ENCODE data around the gene P2RY2. TPM values are rescaled to one million over a fixed set of nuclear protein-coding genes. Genes with fewer than 3 reads are reported as not detected.

The P2RY2 gene
- polyA plus RNA-seq, 1 experiment: not detected

DNA sequence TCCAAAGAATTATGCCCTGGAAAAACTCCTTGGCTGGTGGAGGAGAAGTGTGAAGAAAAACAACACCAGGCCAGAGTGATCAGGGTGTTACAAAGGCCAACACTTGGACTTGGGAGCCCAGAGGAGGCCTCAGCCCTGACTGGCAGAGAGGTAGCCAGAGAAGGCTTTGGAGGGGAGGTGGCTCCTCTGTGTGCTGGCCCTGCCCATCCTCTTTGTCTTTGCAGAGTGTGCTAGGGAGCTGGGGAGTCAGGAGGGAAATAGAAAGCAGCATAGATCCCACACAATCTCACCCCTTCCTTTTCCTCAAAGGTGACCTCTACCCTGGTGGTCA, 42.0 kb downstream of the P2RY2 start:
- no peaks in the 10 kb centered on the region for H3K9me3 ChIP-seq (ENCODE audit: control insufficient read depth, insufficient read depth, low read length)
- peaks cover 3% of the 10 kb centered on the region for H3K27me3 ChIP-seq (ENCODE audit: control insufficient read depth, insufficient read depth, low read length)
- DNase-seq (ENCODE audit: low read depth, low spot score): no peak
- CTCF ChIA-PET: interaction anchor here (1.8 kb wide), 1 partner anchor 91 kb away, joined by 5 read pairs; no protein-coding TSS in a partner anchor
- POLR2A ChIA-PET: no interaction called here
- H3K27ac ChIP-seq (ENCODE audit: low read depth, low read length): no peak overlapping the region
- TF ChIP-seq, protein P1, sequence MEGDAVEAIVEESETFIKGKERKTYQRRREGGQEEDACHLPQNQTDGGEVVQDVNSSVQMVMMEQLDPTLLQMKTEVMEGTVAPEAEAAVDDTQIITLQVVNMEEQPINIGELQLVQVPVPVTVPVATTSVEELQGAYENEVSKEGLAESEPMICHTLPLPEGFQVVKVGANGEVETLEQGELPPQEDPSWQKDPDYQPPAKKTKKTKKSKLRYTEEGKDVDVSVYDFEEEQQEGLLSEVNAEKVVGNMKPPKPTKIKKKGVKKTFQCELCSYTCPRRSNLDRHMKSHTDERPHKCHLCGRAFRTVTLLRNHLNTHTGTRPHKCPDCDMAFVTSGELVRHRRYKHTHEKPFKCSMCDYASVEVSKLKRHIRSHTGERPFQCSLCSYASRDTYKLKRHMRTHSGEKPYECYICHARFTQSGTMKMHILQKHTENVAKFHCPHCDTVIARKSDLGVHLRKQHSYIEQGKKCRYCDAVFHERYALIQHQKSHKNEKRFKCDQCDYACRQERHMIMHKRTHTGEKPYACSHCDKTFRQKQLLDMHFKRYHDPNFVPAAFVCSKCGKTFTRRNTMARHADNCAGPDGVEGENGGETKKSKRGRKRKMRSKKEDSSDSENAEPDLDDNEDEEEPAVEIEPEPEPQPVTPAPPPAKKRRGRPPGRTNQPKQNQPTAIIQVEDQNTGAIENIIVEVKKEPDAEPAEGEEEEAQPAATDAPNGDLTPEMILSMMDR (IDR thresholded peaks at IDR 0.05; ENCODE audit: low read depth, low read length): no peak
- H3K4me3 ChIP-seq (ENCODE audit: low read depth, low read length): no peak overlapping the region

DNA sequence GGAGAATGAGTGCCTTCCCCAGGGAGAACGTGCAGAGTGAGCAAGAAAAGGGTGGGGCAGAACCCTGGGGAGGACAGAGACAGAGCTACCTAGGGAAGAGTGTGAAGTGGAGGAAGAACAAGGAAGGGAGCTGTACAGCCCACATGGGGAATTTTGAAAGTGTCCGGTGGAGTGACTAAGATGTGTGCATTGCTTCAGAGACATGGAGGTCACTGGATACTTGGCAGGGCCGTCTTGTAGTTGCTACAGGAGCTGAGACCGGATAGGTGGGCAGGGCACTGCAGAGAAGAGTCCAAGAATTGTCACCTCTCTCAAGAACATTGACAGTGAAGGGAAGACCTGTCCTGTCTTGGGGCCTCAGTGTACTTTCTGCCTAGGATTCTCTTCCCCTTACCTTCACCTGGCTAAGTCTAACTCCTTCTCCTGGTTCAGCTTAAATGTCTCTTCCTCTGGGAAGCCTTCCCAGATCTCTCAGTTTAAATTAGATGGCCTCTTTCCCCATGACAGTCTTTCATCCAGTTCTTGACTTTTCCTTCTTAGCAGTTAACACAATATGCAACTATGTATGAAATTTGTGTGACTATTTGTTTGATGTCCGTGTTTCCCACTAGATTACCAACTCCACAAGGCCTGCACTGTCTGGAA, 44.9 kb downstream of the P2RY2 start:
- no peak for DNase-seq (ENCODE audit: low read depth, low spot score)
- Histone ChIP-seq H3K27ac (ENCODE audit: low read depth, low read length) (no peak overlapping the region), H3K9me3 (ENCODE audit: control insufficient read depth, insufficient read depth, low read length) (no peaks in the 10 kb centered on the region), H3K4me3 (ENCODE audit: low read depth, low read length) (no peak overlapping the region), H3K27me3 (ENCODE audit: control insufficient read depth, insufficient read depth, low read length) (peaks cover 26% of the 10 kb centered on the region)
- CTCF ChIA-PET: interaction anchor here (0.8 to 1.8 kb wide), 7 partner anchors 20 to 535 kb away, joined by 3 to 7 read pairs (median 3); no protein-coding TSS in a partner anchor
- TF ChIP-seq, protein P1 (IDR thresholded peaks at IDR 0.05; ENCODE audit: low read depth, low read length): no peak
- POLR2A ChIA-PET: no interaction called here

DNA sequence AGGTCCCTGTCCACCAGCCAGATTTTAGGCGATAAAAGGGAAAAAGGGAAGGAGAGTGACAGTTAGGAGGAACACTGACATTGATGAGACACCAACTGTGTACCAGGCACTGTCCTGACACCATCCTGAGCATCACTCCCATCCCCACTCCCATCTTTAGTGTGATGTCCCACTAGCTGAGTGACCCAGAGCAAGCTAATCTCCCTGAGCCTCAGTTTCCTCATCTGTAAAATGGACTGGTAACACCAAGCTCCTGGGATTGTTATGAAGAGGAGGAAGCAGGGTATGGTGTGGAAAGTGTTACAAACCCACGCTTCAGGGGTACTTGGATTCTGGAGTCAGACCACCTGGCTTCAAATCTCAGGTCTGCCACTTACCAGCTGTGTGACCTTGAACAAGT, 45.6 kb downstream of the P2RY2 start:
- H3K27ac ChIP-seq (ENCODE audit: low read depth, low read length): no peak overlapping the region
- TF ChIP-seq, protein P1 (IDR thresholded peaks at IDR 0.05; ENCODE audit: low read depth, low read length): no peak
- no peaks in the 10 kb centered on the region for H3K9me3 ChIP-seq (ENCODE audit: control insufficient read depth, insufficient read depth, low read length)
- ChIA-PET POLR2A (no interaction called here), CTCF (interaction anchor here (1.7 to 1.8 kb wide), 2 partner anchors 72 to 87 kb away, joined by 3 to 7 read pairs; no protein-coding TSS in a partner anchor)
- no peak for DNase-seq (ENCODE audit: low read depth, low spot score)
- no peak overlapping the region for H3K4me3 ChIP-seq (ENCODE audit: low read depth, low read length)
- peaks cover 30% of the 10 kb centered on the region for H3K27me3 ChIP-seq (ENCODE audit: control insufficient read depth, insufficient read depth, low read length)

GRCh38 chr11:73265278-73265810, 47.3 kb downstream of the P2RY2 start:
- TF ChIP-seq, protein P1 (IDR thresholded peaks at IDR 0.05; ENCODE audit: low read depth, low read length): no peak
- CTCF ChIA-PET: interaction anchor here (0.9 to 1.5 kb wide), 3 partner anchors 23 to 128 kb away, joined by 3 to 5 read pairs (median 3); no protein-coding TSS in a partner anchor
- DNase-seq (ENCODE audit: low read depth, low spot score): no peak

More at GRCh38 chr11:73265278-73265810, 47.3 kb downstream of the P2RY2 start:
- Histone ChIP-seq H3K27ac (ENCODE audit: low read depth, low read length) (no peak overlapping the region), H3K4me3 (ENCODE audit: low read depth, low read length) (no peak overlapping the region), H3K9me3 (ENCODE audit: control insufficient read depth, insufficient read depth, low read length) (no peaks in the 10 kb centered on the region), H3K27me3 (ENCODE audit: control insufficient read depth, insufficient read depth, low read length) (peaks cover 34% of the 10 kb centered on the region)
- POLR2A ChIA-PET: no interaction called here
